Measurements from ENCODE around the gene LUC7L3.

Gene LUC7L3

DNA sequence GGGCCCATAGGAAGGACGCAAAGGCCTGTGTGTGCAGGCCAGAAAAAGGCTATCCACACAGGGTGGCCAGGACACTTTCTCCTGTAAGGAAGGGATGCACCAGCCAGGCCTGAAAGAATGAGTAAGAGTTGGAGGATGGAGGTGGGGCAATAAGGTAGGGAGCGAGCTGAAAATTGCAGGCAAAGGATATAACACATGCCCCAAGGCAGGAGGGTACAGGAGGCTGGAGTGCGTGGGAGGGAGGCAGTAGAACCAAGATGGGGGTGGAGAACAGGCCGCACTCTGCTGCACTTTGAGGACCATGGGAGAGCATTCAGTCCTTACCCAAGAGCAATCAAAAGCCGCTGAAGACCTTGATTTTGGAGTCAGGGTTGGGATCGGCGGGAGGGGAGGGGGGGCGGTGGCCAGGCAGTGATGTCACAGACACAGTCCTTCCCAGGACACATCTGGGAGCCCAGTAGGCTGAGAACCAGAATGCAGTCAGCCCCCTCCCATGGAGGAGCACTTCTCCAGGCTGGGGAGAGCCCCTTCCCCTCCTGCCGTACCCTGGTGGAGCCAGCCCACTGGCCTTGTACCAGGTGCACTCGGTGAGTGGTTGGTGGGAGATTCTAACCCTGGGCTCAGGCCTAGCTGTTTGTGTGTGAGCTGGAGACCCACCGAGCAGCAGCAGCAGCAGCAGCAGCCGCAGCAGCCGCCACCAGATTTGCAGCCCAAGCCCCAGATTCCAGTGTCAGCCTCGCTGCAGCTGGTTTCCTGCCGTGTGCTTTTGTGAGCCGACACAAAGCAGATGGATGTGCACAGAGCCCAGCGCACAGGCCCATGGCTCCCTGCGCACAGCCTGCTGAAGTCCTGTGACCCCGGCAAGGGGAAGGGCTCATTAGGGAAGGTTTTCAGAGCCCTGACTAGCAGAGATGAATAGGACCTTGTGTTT, 29.2 kb upstream of the LUC7L3 start:
- no peak for DNase-seq (ENCODE audit: low spot score)
- in situ Hi-C loops (cut with MboI; ENCODE audit: low pct_unique_long_range_greater_than_20kb, low sequenced_read_pairs, unreplicated experiment): no loop called here
- no peak for TF ChIP-seq CTCF (IDR thresholded peaks at IDR 0.05; ENCODE audit: extremely low read depth, insufficient read depth, missing control alignments)

DNA sequence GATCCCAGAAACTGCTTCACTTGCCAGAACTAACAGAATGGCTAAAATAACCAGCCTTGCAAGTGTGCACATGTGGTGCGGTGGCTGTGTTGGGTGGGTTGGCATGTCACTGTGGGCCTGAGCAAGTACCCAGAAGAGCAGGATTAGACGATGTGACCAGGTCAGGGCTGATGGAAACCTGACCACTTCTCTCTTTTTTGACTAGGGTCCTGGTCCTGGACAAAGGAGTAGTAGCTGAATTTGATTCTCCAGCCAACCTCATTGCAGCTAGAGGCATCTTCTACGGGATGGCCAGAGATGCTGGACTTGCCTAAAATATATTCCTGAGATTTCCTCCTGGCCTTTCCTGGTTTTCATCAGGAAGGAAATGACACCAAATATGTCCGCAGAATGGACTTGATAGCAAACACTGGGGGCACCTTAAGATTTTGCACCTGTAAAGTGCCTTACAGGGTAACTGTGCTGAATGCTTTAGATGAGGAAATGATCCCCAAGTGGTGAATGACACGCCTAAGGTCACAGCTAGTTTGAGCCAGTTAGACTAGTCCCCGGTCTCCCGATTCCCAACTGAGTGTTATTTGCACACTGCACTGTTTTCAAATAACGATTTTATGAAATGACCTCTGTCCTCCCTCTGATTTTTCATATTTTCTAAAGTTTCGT, 28.4 kb upstream of the LUC7L3 start:
- in situ Hi-C loops (cut with MboI; ENCODE audit: low pct_unique_long_range_greater_than_20kb, low sequenced_read_pairs, unreplicated experiment): no loop called here
- TF ChIP-seq CTCF (IDR thresholded peaks at IDR 0.05; ENCODE audit: extremely low read depth, insufficient read depth, missing control alignments): no peak
- no peak for DNase-seq (ENCODE audit: low spot score)

- DNase-seq (ENCODE audit: low spot score): no peak
- in situ Hi-C loops (cut with MboI; ENCODE audit: low pct_unique_long_range_greater_than_20kb, low sequenced_read_pairs, unreplicated experiment): no loop called here
- TF ChIP-seq CTCF (IDR thresholded peaks at IDR 0.05; ENCODE audit: extremely low read depth, insufficient read depth, missing control alignments): no peak
Measured at GRCh38 chr17:50691550-50692447, 27.6 kb upstream of the LUC7L3 start.

- TF ChIP-seq CTCF (IDR thresholded peaks at IDR 0.05; ENCODE audit: extremely low read depth, insufficient read depth, missing control alignments): no peak
- DNase-seq (ENCODE audit: low spot score): no peak
- in situ Hi-C loops (cut with MboI; ENCODE audit: low pct_unique_long_range_greater_than_20kb, low sequenced_read_pairs, unreplicated experiment): no loop called here
Measured at GRCh38 chr17:50692448-50693035, 26.9 kb upstream of the LUC7L3 start.

- no peak for TF ChIP-seq CTCF (IDR thresholded peaks at IDR 0.05; ENCODE audit: extremely low read depth, insufficient read depth, missing control alignments)
- DNase-seq (ENCODE audit: low spot score): no peak
- in situ Hi-C loops (cut with MboI; ENCODE audit: low pct_unique_long_range_greater_than_20kb, low sequenced_read_pairs, unreplicated experiment): no loop called here
Measured at GRCh38 chr17:50693036-50693682, 26.2 kb upstream of the LUC7L3 start.

All from GM13977 (cell line).